ENCODE data around the gene AR.

Gene AR

GRCh38 chrX:67582436-67582835, 38.6 kb downstream of the AR start:
- H3K27ac Mint-ChIP-seq (ENCODE audit: low read depth) = no peak overlapping the region
- no peak overlapping the region for H3K4me3 Mint-ChIP-seq
- H3K36me3 Mint-ChIP-seq (ENCODE audit: insufficient read depth) = no peaks in the 10 kb centered on the region
- ATAC-seq (replicated peaks; ENCODE audit: extremely low read depth, poor library complexity, severe bottlenecking) = no peak
- no peaks in the 10 kb centered on the region for H3K27me3 Mint-ChIP-seq
- DNase-seq (ENCODE audit: low spot score in 2 of 2) = no peak
- H3K4me1 Mint-ChIP-seq = no peaks in the 10 kb centered on the region
- H3K9me3 Mint-ChIP-seq = no peaks in the 10 kb centered on the region

- H3K9me3 Mint-ChIP-seq = no peaks in the 10 kb centered on the region
- H3K36me3 Mint-ChIP-seq (ENCODE audit: insufficient read depth) = no peaks in the 10 kb centered on the region
- no peak for DNase-seq (ENCODE audit: low spot score in 2 of 2)
- no peak for ATAC-seq (replicated peaks; ENCODE audit: extremely low read depth, poor library complexity, severe bottlenecking)
- no peak overlapping the region for H3K27ac Mint-ChIP-seq (ENCODE audit: low read depth)
- H3K4me1 Mint-ChIP-seq = no peaks in the 10 kb centered on the region
- H3K27me3 Mint-ChIP-seq = no peaks in the 10 kb centered on the region
- H3K4me3 Mint-ChIP-seq = no peak overlapping the region
Measured at GRCh38 chrX:67583171-67583570, 39.4 kb downstream of the AR start.

DNA sequence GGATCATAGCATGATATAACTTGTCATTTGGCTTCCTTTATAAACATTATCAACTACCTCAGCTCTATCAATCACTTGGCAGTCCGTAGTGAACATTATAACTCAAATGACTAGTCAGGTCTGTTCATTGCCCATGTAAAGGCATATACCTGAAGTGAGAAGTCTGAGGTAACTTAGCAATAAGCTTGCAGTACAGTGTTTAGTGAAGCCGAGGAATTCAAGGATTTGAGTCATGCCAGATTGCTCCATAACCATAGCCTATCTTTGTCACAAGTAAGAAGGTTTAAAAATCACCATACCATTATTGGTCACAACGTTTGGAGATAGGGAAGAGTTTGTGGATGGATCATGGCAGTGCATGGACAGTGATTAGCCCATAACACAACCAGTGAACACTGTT, 41.6 kb downstream of the AR start:
- H3K4me3 Mint-ChIP-seq = no peak overlapping the region
- H3K27me3 Mint-ChIP-seq = no peaks in the 10 kb centered on the region
- H3K27ac Mint-ChIP-seq (ENCODE audit: low read depth) = no peak overlapping the region
- H3K9me3 Mint-ChIP-seq = no peaks in the 10 kb centered on the region
- ATAC-seq (replicated peaks; ENCODE audit: extremely low read depth, poor library complexity, severe bottlenecking) = no peak
- no peak for DNase-seq (ENCODE audit: low spot score in 2 of 2)
- H3K4me1 Mint-ChIP-seq = no peaks in the 10 kb centered on the region
- H3K36me3 Mint-ChIP-seq (ENCODE audit: insufficient read depth) = no peaks in the 10 kb centered on the region

DNA sequence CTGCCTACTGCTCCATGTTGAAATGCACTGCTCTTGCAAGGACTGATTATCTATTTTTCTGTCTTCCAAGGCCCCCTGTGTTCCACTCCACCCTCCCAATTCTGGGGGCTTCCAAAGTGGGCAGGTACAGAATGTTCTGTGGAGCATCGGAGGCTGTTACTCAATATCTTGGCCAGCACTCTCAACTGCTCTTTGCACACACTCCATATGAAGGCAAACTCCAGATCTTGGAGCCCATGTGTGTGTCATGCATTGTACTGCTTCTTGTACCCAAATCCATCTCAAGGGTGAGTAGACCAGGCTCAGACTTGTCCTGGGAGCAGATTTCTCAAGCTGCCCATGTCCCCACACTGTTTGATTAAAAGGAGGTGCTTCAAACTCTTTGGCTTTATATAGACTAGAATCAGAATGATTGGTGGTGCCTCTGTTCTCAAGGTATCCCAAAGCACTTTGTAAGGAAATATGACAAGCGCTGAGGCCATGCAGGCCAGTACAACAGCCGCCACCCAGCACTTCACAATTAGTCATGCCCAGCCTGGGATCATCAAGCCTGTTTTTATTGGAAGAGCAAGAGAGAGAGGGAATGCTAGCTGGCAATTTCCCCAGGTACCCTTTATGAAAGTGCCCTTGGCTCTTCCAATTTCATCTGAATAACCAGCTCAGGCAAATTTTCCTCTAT, 44.3 kb downstream of the AR start:
- no peaks in the 10 kb centered on the region for H3K4me1 Mint-ChIP-seq
- DNase-seq (ENCODE audit: low spot score in 2 of 2) = no peak
- no peaks in the 10 kb centered on the region for H3K27me3 Mint-ChIP-seq
- H3K27ac Mint-ChIP-seq (ENCODE audit: low read depth) = no peak overlapping the region
- ATAC-seq (replicated peaks; ENCODE audit: extremely low read depth, poor library complexity, severe bottlenecking) = no peak
- H3K9me3 Mint-ChIP-seq = no peaks in the 10 kb centered on the region
- H3K36me3 Mint-ChIP-seq (ENCODE audit: insufficient read depth) = no peaks in the 10 kb centered on the region
- no peak overlapping the region for H3K4me3 Mint-ChIP-seq

GRCh38 chrX:67596839-67597790, 53.3 kb downstream of the AR start:
- Mint-ChIP-seq H3K27ac (ENCODE audit: low read depth) (no peak overlapping the region), H3K4me3 (no peak overlapping the region), H3K9me3 (no peaks in the 10 kb centered on the region), H3K36me3 (ENCODE audit: insufficient read depth) (no peaks in the 10 kb centered on the region), H3K4me1 (no peaks in the 10 kb centered on the region), H3K27me3 (no peaks in the 10 kb centered on the region)
- no peak for DNase-seq (ENCODE audit: low spot score in 2 of 2)
- no peak for ATAC-seq (replicated peaks; ENCODE audit: extremely low read depth, poor library complexity, severe bottlenecking)

- H3K36me3 Mint-ChIP-seq (ENCODE audit: insufficient read depth) = no peaks in the 10 kb centered on the region
Measured at GRCh38 chrX:67599532-67599931, 55.7 kb downstream of the AR start.

GRCh38 chrX:67601771-67602170, 58.0 kb downstream of the AR start:
- Mint-ChIP-seq H3K4me3 (no peak overlapping the region), H3K4me1 (no peaks in the 10 kb centered on the region), H3K36me3 (ENCODE audit: insufficient read depth) (no peaks in the 10 kb centered on the region), H3K27ac (ENCODE audit: low read depth) (no peak overlapping the region), H3K9me3 (peaks cover 5% of the 10 kb centered on the region), H3K27me3 (no peaks in the 10 kb centered on the region)
- DNase-seq (ENCODE audit: low spot score in 2 of 2) = no peak
- ATAC-seq (replicated peaks; ENCODE audit: extremely low read depth, poor library complexity, severe bottlenecking) = no peak

More at GRCh38 chrX:67599532-67599931, 55.7 kb downstream of the AR start:
- no peaks in the 10 kb centered on the region for H3K4me1 Mint-ChIP-seq
- DNase-seq (ENCODE audit: low spot score in 2 of 2) (no peak), ATAC-seq (replicated peaks; ENCODE audit: extremely low read depth, poor library complexity, severe bottlenecking) (no peak)
- H3K27ac Mint-ChIP-seq (ENCODE audit: low read depth) = no peak overlapping the region
- H3K9me3 Mint-ChIP-seq = peaks cover 5% of the 10 kb centered on the region
- H3K4me3 Mint-ChIP-seq = no peak overlapping the region
- H3K27me3 Mint-ChIP-seq = no peaks in the 10 kb centered on the region

DNA sequence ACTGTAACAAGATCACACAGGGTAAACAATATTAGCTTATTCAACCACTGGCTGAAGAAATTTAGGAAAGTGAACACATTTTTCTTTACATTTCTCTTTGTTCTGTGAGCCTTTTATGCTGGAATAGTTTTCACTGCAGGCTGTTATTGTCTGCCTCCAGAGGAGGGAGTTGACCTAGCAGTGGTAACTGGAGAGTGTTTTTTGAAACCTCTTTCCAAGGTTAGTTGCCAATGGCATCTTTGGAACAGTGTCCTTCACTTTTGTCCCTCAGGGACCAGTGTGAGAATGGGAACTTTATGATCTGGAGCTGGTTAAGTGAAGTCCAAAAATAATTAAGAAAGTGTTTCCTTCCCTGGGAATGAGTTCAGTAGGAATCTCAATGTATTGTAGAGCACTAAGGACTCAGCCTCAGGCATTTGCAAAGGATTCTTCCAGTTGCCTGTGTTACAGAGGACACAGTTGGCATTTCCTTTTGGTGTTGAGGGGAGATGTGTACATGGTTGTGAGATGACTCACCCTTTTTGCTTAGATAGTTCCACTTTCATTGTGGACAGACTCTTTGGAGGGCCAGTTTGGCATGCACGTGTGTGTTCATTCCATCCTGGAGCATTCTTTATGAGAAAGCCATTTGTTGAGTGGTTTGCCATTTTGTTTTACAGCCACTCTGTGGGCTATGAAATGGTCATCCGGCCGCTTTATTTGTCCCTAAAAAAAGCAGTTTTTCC, 61.3 kb downstream of the AR start:
- no peak overlapping the region for H3K27ac Mint-ChIP-seq (ENCODE audit: low read depth)
- H3K27me3 Mint-ChIP-seq = no peaks in the 10 kb centered on the region
- H3K4me1 Mint-ChIP-seq = no peaks in the 10 kb centered on the region
- DNase-seq (ENCODE audit: low spot score in 2 of 2) (no peak), ATAC-seq (replicated peaks; ENCODE audit: extremely low read depth, poor library complexity, severe bottlenecking) (no peak)
- H3K4me3 Mint-ChIP-seq = no peak overlapping the region
- H3K9me3 Mint-ChIP-seq = peaks cover 5% of the 10 kb centered on the region
- H3K36me3 Mint-ChIP-seq (ENCODE audit: insufficient read depth) = no peaks in the 10 kb centered on the region

GRCh38 chrX:67607466-67607865, 63.6 kb downstream of the AR start:
- Mint-ChIP-seq H3K27me3 (no peaks in the 10 kb centered on the region), H3K4me3 (no peak overlapping the region), H3K36me3 (ENCODE audit: insufficient read depth) (no peaks in the 10 kb centered on the region), H3K4me1 (no peaks in the 10 kb centered on the region), H3K27ac (ENCODE audit: low read depth) (no peak overlapping the region), H3K9me3 (peaks cover 5% of the 10 kb centered on the region)
- ATAC-seq (replicated peaks; ENCODE audit: extremely low read depth, poor library complexity, severe bottlenecking) (no peak), DNase-seq (ENCODE audit: low spot score in 2 of 2) (no peak)

GRCh38 chrX:67610282-67610681, 66.5 kb downstream of the AR start:
- ATAC-seq (replicated peaks; ENCODE audit: extremely low read depth, poor library complexity, severe bottlenecking) = no peak
- Mint-ChIP-seq H3K27ac (ENCODE audit: low read depth) (no peak overlapping the region), H3K4me3 (no peak overlapping the region), H3K9me3 (peaks cover 5% of the 10 kb centered on the region), H3K27me3 (no peaks in the 10 kb centered on the region), H3K36me3 (ENCODE audit: insufficient read depth) (no peaks in the 10 kb centered on the region), H3K4me1 (no peaks in the 10 kb centered on the region)
- DNase-seq (ENCODE audit: low spot score in 2 of 2) = no peak

DNA sequence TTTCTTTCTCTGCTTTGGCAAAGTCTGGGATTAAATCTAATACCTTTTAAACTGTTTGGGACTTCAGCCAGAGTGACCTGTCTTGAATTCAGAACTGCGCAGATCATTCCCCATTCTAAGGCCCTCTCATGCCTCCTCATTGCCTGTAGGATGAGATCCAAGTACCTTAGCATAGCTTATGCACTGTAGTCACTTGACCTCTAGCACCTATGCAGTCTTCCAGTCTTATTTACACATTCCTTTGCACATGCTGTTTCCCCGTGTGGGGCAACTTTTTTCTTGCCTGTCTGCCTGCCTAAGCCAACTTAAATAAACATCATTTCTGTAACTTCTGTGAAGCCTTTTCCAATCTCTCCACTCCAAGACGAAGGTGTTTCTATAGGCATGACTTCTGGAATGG, 68.4 kb downstream of the AR start:
- DNase-seq (ENCODE audit: low spot score in 2 of 2) (no peak), ATAC-seq (replicated peaks; ENCODE audit: extremely low read depth, poor library complexity, severe bottlenecking) (no peak)
- Mint-ChIP-seq H3K4me1 (no peaks in the 10 kb centered on the region), H3K36me3 (ENCODE audit: insufficient read depth) (no peaks in the 10 kb centered on the region), H3K27me3 (no peaks in the 10 kb centered on the region), H3K27ac (ENCODE audit: low read depth) (no peak overlapping the region), H3K4me3 (no peak overlapping the region), H3K9me3 (peaks cover 5% of the 10 kb centered on the region)

DNA sequence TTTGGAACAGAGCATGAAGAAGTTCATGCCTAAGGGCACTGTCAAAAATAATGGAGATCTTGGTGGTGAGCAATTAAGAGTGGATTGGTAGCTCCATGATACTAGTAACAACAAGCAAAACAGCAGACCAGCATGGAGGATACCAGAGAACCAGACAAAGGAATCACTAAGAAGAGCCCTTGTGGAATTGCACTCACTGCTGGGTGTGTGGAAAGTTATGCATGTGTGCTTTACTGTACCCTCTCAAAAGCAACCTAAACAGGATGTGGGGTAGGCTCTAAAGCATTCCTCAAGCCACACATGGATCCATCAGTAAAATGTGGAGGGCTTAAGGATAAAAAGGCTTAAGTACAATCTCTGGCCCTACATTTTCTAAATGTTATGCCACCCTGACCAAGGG, 69.5 kb downstream of the AR start:
- Mint-ChIP-seq H3K27me3 (no peaks in the 10 kb centered on the region), H3K36me3 (ENCODE audit: insufficient read depth) (no peaks in the 10 kb centered on the region), H3K9me3 (peaks cover 10% of the 10 kb centered on the region), H3K4me3 (no peak overlapping the region), H3K27ac (ENCODE audit: low read depth) (no peak overlapping the region), H3K4me1 (no peaks in the 10 kb centered on the region)
- DNase-seq (ENCODE audit: low spot score in 2 of 2) (no peak), ATAC-seq (replicated peaks; ENCODE audit: extremely low read depth, poor library complexity, severe bottlenecking) (no peak)
